NCI-H69 (cell line): ENCODE data around the gene PIKFYVE.
A peak's percentile ranks its signal among the peaks of the same experiment; 100 is the strongest.
"Not testable (repeated sequence)": the region's sequence is repeated elsewhere in the genome, so short reads cannot be mapped to it uniquely, and the experiment has no call there.

Experiments used
- DNase-seq: peaks from one replicate; lab custom pipeline; 2025; lab: John Stamatoyannopoulos, UW

PIKFYVE gene

DNA sequence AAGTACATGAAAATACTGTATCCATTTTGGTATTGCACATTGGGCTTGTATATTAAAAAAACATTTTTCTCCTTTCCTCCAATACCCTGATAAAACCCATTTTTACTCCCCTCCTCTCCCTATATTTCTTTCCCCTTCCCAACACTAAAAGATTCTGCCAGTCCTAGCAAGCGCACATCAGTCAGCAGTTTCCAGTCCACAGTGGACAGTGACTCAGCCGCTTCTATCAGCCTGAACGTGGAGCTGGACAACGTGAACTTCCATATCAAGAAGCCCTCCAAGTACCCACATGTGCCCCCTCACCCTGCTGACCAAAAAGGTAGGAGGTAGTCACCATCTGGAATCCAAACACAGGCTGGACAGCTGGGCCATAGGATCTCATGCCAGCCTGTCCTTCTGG, 38.6 kb downstream of the PIKFYVE start:
- no peak for DNase-seq

DNA sequence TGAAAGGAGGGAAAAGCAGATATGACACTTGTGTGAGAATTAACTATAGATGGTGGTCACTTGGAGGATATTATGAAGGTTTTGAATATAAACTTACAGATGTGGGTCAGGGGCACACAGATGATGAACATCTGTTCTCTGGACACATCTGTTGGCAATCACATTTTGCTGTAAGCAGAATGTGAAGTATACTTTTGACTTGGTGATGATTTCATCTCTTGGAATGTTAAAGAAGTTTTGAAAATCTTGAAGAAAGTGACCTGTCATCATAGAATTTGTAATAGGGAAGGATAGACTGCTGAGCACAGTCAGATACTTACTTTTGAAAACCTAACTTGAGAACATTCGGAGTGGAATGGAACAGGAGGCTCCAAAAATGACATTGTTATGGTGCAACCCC, 40.2 kb downstream of the PIKFYVE start:
- DNase-seq: no peak

DNA sequence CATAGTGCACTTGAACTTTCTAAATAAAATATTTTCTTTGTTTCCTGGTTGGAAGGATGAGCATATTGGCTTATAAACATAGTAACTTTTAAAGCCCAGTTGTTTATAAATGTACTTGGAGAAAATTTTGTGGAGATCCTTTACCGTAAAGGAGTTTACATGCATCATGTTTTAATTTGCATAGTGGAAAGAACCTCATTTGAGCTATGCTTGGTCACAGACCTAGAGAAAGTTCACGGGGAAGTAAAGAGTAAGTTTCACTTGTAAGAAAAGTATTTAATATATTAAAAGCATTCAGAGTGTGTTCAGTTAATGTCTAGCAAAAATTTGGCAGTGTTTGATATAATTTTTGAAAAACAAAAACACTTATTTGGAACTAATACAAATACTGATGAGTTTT, 45.3 kb downstream of the PIKFYVE start:
- DNase-seq: no peak

DNA sequence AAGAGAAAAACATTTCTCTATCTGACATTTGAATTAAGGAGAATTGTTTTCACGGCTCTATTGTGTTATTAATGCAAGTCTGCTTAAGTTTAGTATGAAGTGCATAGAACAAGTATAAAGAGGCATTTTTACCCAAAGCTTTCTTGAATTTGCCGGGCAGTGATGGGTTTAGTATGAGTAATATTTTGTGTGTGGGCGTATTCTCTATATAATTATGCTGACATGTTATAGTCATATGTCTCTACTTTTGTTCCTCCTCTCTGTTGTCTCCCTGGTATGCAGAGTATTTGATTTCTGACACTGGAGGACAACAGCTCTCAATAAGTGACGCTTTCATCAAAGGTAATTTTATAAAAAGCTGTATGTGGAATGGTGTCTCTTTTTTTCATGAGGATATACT, 45.9 kb downstream of the PIKFYVE start:
- no peak for DNase-seq

DNA sequence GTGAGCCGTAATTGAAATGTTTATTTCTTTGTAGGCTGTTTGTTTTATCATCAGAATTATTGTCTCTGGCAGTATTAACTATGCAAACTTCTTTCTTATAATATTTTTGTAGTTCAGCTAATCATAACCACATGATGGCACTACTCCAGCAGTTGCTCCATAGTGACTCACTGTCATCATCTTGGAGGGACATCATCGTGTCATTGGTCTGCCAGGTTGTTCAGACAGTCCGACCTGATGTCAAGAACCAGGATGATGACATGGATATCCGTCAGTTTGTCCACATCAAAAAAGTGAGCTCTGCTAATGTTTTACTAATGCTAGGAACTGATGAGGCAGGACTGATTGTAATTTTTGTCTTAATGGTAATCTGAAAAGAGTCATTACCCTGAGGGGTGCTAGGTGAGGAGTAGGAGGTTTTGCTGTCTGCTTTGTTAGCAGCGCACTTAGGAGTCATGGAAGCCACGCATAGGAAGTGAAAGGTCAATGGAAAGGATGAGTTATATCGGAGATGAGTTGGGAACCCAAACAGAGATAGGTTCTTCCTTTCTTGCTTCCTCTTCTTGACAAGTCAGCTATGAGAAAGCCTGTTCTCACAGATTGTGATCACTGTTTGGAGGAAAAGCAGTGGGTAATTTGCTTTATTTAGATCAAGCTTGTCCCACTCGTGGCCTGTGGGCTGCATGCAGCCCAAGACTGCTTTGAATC, 49.2 kb downstream of the PIKFYVE start:
- DNase-seq: no peak

DNA sequence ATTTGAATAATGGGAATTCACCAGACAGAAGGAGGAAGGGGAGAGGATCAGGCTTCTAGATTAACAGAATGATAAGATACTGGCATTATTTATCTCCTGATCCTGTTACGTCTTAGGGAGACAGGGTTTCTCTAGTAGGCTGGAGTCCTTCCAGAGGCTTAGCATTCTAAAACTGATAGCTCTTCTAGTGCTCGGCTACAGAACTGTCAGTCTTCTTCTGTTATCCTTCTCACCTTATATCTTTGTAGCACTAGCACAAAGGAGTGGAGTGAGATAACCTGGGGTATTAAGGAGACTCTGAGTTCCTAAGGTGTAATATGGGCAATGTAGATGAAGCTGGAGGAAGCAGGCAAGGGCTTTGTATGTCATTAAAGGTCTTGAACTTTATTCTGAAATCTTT, 52.1 kb downstream of the PIKFYVE start:
- DNase-seq: no peak

DNA sequence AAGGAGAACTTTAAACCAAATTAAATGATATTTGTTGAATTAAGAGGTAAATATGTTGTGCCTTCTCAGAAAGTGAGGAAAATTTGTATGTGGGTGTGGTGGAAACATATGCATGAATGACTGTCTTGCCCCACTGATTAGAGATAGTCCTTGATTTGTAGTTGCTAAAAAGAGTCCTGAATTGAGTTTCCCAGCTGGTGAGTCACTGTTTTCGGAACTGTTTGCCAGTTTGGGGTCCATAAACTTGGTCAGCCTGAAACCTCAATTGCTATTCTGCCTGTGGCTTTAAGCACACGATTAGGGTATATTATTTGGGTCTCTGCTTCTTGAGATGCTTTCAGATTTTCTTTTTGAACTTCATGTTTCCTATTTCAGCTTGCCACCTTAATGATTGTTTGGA, 53.3 kb downstream of the PIKFYVE start:
- no peak for DNase-seq

DNA sequence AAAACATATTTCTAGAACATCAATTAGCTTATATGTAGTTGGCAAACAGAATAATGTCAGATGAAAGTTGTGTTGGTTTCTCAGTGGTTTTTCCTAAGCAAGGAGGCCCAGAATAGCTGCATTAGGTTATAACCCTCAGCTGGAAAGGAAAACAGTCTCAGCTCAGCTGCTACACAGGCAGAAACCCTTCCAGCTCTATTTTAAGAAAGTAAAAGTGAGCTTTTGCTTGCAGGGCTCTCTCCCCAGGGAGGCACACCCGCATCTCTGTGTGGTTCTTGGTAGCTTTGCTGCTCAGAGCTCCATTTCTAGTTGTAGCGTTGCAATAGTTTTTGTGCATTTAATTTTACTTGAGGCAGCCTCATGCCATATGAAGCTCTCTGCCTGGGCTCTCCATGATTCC, 54.6 kb downstream of the PIKFYVE start:
- no peak for DNase-seq

GRCh38 chr2:208326016-208326415, 60.0 kb downstream of the PIKFYVE start:
- DNase-seq: no peak

- no peak for DNase-seq
Measured at GRCh38 chr2:208329485-208329884, 63.4 kb downstream of the PIKFYVE start.

DNA sequence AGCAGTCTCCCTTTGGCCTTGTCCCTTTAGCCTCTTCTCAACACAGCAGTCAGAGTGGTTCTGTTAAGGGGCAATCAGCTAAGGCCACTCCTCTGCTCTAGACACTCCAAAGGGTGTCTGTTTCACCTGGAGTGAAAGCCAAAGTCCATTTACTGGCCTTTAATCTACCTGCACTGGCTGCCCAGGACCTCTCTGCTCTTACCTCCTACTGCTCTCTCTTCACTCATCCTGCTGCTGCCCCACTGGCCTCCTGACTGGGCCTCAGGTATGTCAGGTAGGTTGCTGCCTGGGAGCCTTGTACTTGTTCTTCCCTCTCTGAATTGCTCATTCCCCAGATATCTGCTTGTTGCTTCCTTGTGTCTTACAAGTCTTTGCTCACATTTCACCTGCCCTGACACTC, 68.2 kb downstream of the PIKFYVE start:
- DNase-seq: no peak

GRCh38 chr2:208346756-208347155, 80.7 kb downstream of the PIKFYVE start:
- no peak for DNase-seq

DNA sequence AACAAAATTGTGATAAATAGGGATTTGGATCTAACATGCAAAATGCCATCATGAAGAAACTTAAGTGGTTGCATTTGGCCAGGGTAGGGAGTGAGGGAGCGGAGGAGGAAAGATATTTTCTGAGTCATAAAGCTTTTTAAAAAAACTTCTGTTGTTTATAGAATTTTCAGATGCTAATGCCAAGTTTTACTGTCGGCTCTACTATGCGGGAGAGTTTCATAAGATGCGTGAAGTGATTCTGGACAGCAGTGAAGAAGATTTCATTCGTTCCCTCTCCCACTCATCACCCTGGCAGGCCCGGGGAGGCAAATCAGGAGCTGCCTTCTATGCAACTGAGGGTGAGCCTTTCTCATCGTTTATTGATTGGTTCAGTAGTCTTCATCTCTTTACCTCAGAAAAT, 84.6 kb downstream of the PIKFYVE start:
- DNase-seq: no peak

DNA sequence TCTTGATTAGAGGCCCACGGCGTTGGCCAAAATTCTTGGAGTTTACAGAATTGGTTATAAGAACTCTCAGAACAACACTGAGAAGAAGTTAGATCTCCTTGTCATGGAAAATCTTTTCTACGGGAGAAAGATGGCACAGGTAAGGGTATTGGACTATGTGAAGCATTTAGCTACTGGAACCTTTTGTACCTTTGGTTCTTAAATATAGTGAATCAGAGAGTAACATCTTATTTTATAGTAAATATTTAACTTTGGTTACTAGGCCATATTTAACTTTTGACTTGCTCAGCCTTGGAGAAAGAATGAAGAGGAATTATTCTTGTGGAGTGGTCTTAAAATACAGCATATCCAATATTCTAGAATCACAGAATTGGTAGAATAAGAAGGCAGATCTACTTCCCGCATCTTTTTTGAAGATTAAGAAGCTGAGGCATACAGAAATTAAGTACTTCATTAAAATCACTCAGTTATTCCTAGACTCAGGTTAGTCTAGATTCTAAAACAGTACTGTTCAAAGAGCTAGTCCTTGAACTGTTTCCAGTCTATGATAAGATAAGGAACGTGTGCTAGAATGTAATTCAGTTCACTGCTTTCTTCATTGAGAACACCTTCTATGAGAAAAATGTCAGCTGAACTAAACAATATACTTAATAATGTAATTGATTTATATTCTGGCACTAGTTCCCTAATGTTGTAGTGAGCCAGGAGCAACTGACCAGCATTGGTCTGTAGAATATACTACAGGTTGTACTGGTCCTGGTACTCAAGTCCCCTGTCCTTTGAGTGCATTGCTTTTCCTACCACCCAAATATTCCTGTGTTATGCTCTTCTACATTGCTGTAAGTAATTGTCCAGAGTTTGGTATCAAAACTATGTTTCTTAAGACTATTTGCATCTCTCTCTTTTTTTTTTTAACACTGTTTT, 86.9 kb downstream of the PIKFYVE start:
- no peak for DNase-seq

GRCh38 chr2:208354964-208355381, 88.9 kb downstream of the PIKFYVE start:
- no peak for DNase-seq

DNA sequence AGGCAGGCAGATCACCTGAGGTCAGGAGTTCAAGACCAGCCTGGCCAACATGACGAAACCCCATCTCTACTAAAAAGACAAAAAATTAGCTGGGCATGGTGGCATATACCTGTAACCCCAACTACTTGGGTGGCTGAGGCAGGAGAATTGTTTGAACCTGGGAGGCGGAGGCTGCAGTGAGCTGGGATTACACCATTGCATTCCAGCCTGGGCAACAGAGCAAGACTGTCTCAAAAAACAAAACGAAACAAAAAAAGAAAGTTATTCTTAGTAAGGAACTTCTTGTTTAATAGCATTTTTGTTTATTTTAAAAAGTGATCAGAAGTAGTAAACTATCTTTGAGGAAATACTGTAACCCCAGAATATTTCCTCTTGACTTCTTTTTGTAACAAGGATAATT, 90.4 kb downstream of the PIKFYVE start:
- DNase-seq: not testable (repeated sequence)

DNA sequence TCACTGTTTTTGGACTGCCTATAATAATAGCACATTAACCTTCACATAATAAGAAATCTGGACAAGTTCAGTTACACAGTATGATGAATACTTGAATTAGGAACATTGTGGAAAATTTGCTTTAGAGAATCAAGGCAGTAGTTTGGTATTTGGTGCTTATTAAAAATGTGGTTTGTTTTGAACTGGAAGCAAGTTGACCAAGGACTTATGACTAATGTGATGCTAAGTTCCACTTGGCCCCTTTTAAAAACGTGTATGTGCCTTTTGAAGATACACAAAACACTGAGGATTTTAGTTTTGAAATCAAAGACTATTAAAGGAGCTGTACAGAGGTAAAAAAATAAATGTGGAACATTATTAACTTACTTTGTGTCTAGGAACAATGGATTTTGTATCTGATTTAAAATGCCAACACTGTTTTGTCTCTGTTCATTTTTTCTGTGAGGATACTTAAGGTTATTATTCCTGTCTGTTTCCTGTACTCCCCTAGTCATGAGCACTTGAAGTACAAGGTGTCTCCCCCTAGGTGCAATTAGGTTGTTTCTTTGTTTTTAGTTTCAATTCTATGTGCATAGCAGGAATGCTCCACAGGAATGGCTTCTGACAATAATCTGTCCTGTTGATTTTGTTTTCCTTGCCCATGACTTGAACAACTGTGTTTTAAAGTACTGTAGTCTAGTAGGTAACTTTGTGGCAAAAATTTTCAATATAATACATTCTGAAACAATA, 91.0 kb downstream of the PIKFYVE start:
- no peak for DNase-seq

- DNase-seq: peak; percentile 94
Measured at GRCh38 chr2:208358758-208359631, 92.9 kb downstream of the PIKFYVE start.

DNA sequence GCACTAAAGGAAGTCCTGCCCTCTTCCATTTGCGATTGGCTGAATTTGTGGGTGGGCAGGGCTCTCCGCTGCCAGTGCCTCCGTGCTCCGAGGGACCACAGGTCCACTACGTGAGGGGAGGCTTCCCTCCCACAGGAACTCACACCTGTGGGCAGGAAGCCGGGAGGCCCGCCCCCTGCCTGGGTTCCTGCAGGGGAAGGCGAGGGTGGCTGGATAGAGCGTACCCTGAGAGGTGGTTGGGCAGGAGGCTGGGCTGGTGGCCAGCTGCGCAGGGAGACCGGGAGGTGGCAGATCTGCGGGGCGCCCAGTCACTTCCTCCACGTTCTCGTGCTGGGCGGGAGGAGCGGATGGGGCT, 93.6 kb downstream of the PIKFYVE start:
- DNase-seq: peak; percentile 97

- DNase-seq: peak; percentile 4
Measured at GRCh38 chr2:208360259-208361076, 94.4 kb downstream of the PIKFYVE start.

- no peak for DNase-seq
Measured at GRCh38 chr2:208361077-208361441, 95.0 kb downstream of the PIKFYVE start.
